ENCODE measurements around the gene LMNTD1.

DNA sequence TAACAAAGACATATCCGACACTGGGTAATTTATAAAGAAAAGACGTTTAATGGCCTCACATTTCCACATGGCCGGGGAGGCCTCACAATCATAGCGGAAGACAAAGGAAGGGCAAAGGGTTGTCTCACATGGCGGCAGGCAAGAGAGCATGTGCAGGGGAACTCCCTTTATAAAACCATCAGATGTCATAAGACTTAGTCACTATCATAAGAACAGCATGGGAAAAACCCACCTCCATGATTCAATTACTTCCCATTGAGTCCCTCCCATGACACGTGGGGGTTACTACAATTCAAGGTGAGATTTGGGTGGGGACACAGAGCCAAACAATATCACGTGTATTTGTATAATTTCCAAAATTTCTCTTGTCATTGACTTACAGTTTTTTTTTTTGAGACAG, 5.5 kb upstream of the LMNTD1 start:
- TF ChIP-seq, protein P1, sequence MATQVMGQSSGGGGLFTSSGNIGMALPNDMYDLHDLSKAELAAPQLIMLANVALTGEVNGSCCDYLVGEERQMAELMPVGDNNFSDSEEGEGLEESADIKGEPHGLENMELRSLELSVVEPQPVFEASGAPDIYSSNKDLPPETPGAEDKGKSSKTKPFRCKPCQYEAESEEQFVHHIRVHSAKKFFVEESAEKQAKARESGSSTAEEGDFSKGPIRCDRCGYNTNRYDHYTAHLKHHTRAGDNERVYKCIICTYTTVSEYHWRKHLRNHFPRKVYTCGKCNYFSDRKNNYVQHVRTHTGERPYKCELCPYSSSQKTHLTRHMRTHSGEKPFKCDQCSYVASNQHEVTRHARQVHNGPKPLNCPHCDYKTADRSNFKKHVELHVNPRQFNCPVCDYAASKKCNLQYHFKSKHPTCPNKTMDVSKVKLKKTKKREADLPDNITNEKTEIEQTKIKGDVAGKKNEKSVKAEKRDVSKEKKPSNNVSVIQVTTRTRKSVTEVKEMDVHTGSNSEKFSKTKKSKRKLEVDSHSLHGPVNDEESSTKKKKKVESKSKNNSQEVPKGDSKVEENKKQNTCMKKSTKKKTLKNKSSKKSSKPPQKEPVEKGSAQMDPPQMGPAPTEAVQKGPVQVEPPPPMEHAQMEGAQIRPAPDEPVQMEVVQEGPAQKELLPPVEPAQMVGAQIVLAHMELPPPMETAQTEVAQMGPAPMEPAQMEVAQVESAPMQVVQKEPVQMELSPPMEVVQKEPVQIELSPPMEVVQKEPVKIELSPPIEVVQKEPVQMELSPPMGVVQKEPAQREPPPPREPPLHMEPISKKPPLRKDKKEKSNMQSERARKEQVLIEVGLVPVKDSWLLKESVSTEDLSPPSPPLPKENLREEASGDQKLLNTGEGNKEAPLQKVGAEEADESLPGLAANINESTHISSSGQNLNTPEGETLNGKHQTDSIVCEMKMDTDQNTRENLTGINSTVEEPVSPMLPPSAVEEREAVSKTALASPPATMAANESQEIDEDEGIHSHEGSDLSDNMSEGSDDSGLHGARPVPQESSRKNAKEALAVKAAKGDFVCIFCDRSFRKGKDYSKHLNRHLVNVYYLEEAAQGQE (IDR thresholded peaks at IDR 0.05): no peak
- TF ChIP-seq, protein P2, sequence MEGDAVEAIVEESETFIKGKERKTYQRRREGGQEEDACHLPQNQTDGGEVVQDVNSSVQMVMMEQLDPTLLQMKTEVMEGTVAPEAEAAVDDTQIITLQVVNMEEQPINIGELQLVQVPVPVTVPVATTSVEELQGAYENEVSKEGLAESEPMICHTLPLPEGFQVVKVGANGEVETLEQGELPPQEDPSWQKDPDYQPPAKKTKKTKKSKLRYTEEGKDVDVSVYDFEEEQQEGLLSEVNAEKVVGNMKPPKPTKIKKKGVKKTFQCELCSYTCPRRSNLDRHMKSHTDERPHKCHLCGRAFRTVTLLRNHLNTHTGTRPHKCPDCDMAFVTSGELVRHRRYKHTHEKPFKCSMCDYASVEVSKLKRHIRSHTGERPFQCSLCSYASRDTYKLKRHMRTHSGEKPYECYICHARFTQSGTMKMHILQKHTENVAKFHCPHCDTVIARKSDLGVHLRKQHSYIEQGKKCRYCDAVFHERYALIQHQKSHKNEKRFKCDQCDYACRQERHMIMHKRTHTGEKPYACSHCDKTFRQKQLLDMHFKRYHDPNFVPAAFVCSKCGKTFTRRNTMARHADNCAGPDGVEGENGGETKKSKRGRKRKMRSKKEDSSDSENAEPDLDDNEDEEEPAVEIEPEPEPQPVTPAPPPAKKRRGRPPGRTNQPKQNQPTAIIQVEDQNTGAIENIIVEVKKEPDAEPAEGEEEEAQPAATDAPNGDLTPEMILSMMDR (IDR thresholded peaks at IDR 0.05; ENCODE audit: low read depth, low read length, missing input control): no peak
- TF ChIP-seq RAD21 (IDR thresholded peaks at IDR 0.05) (no peak), JUND (IDR thresholded peaks at IDR 0.05) (no peak), EGR1 (IDR thresholded peaks at IDR 0.05; ENCODE audit: low read depth in 2 of 2) (no peak), RXRA (IDR thresholded peaks at IDR 0.05) (no peak), TAF1 (conservative IDR thresholded peaks at IDR 0.05) (no peak)
- TF ChIP-seq, protein P3, sequence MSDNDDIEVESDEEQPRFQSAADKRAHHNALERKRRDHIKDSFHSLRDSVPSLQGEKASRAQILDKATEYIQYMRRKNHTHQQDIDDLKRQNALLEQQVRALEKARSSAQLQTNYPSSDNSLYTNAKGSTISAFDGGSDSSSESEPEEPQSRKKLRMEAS (IDR thresholded peaks at IDR 0.05): no peak
- TF ChIP-seq, protein P4, sequence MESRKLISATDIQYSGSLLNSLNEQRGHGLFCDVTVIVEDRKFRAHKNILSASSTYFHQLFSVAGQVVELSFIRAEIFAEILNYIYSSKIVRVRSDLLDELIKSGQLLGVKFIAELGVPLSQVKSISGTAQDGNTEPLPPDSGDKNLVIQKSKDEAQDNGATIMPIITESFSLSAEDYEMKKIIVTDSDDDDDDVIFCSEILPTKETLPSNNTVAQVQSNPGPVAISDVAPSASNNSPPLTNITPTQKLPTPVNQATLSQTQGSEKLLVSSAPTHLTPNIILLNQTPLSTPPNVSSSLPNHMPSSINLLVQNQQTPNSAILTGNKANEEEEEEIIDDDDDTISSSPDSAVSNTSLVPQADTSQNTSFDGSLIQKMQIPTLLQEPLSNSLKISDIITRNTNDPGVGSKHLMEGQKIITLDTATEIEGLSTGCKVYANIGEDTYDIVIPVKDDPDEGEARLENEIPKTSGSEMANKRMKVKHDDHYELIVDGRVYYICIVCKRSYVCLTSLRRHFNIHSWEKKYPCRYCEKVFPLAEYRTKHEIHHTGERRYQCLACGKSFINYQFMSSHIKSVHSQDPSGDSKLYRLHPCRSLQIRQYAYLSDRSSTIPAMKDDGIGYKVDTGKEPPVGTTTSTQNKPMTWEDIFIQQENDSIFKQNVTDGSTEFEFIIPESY (IDR thresholded peaks at IDR 0.05): no peak
- TF ChIP-seq, protein P5, sequence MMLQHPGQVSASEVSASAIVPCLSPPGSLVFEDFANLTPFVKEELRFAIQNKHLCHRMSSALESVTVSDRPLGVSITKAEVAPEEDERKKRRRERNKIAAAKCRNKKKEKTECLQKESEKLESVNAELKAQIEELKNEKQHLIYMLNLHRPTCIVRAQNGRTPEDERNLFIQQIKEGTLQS (IDR thresholded peaks at IDR 0.05): no peak

Data from liver (tissue), 3 donors.